Myocyte (in vitro differentiated cells): Measurements from ENCODE around the gene GINS1. TPM values are rescaled to one million over a fixed set of nuclear protein-coding genes. Genes with fewer than 3 reads are reported as not detected.

Experiments
- DNase-seq: peaks from one replicate; pipeline ENCODE4 v3.0.0-alpha.2; 2012; ENCODE audit warnings: low read depth
- polyA plus RNA-seq: library from polyadenylated mRNA; unstranded; fragments of >200 nt; gene quantifications from one replicate; pipeline ENCODE4 v1.2.1, GENCODE V29; 2012; ENCODE audit warnings: missing spikeins
- total RNA-seq: library from RNA; depleted of rRNA; stranded (reverse); fragments of >200 nt; gene quantifications from 2 replicates; pipeline ENCODE4 v1.2.3, GENCODE V29; 2014

GINS1 gene
- 2.2 and 3.0 TPM in 2 replicates for total RNA-seq
- polyA plus RNA-seq: 1.1 TPM

GRCh38 chr20:25407311-25408169 lies at the start of gene GINS1:
GINS1 (plus strand) TSS chr20:25407673; CDS start chr20:25407821, 148 bp downstream.
- DNase-seq: peak; percentile 90

GRCh38 chr20:25360631-25361286 lies 46.7 kb upstream of the GINS1 start:
- no peak for DNase-seq

- no peak for DNase-seq
Measured at GRCh38 chr20:25361287-25361683, 46.2 kb upstream of the GINS1 start.

- no peak for DNase-seq
Measured at GRCh38 chr20:25364180-25364788, 43.2 kb upstream of the GINS1 start.

GRCh38 chr20:25364879-25365699 lies 42.4 kb upstream of the GINS1 start:
- no peak for DNase-seq

GRCh38 chr20:25368526-25368925 lies 38.9 kb upstream of the GINS1 start:
- DNase-seq: no peak

- no peak for DNase-seq
Measured at GRCh38 chr20:25368976-25369375, 38.5 kb upstream of the GINS1 start.

- no peak for DNase-seq
Measured at GRCh38 chr20:25369529-25369928, 37.9 kb upstream of the GINS1 start.

- DNase-seq: no peak
Measured at GRCh38 chr20:25369971-25370370, 37.5 kb upstream of the GINS1 start.

- peak; percentile 12 for DNase-seq
Measured at GRCh38 chr20:25372584-25373336, 34.7 kb upstream of the GINS1 start.

- no peak for DNase-seq
Measured at GRCh38 chr20:25374842-25375241, 32.6 kb upstream of the GINS1 start.

- no peak for DNase-seq
Measured at GRCh38 chr20:25376236-25376635, 31.2 kb upstream of the GINS1 start.

- no peak for DNase-seq
Measured at GRCh38 chr20:25376886-25377285, 30.6 kb upstream of the GINS1 start.

GRCh38 chr20:25378189-25378883 lies 29.1 kb upstream of the GINS1 start:
- no peak for DNase-seq

GRCh38 chr20:25378884-25379733 lies 28.4 kb upstream of the GINS1 start:
- no peak for DNase-seq

- no peak for DNase-seq
Measured at GRCh38 chr20:25380945-25381614, 26.4 kb upstream of the GINS1 start.

- DNase-seq: no peak
Measured at GRCh38 chr20:25382704-25383370, 24.6 kb upstream of the GINS1 start.

GRCh38 chr20:25389401-25389857 lies 18.0 kb upstream of the GINS1 start:
- DNase-seq: peak; percentile 16
